Prostate gland (tissue), 2 donors: Measurements from ENCODE around the gene KRT17.

Experiments
- CTCF ChIP-seq, 4 experiments: fragments of 200-600 bp in 2 of 4; fragments of 450-650 bp in 2 of 4; sonication (generic) in 2 of 4; IDR thresholded peaks; 1 replicate in 3 of 4; 2 replicates in 1 of 4; pipeline ENCODE4 v1.5.1; 2016 to 2019; ENCODE audit warnings: antibody characterized with exemption in 4 of 4, mild to moderate bottlenecking in 2 of 4, moderate library complexity in 2 of 4
- POLR2A ChIP-seq: fragments of 450-650 bp; IDR thresholded peaks from one replicate; pipeline ENCODE4 v1.6.1; 2016; ENCODE audit warnings: antibody characterized with exemption, mild to moderate bottlenecking

- TF ChIP-seq CTCF (IDR thresholded peaks at IDR 0.05) (peak; percentile 97 to 99 (median 99)), POLR2A (no peak)
These were observed 23.6 kb upstream of the KRT17 start for GRCh38 chr17:41647940-41648410.
